Esophagus (tissue), 2 donors: ENCODE results near the gene LARP1. TPM values are rescaled to one million over a fixed set of nuclear protein-coding genes. Genes with fewer than 3 reads are reported as not detected.
A peak's percentile ranks its signal among the peaks of the same experiment; 100 is the strongest.

Source experiments
- H3K27ac ChIP-seq, 2 donors: one replicate each; pipeline ENCODE4 v1.5.1; 2013; ENCODE audit warnings: low read depth in 2 of 2, mild to moderate bottlenecking in 2 of 2, inconsistent platforms in 1 of 2, low read length in 1 of 2, moderate library complexity in 1 of 2
- H3K27me3 ChIP-seq, 2 donors: one replicate each; pipeline ENCODE4 v1.6.1; 2013; ENCODE audit warnings: low read length in 2 of 2, control low read depth in 1 of 2, mild to moderate bottlenecking in 1 of 2; ENCODE audit not compliant: insufficient read depth in 2 of 2, control insufficient read depth in 1 of 2
- H3K36me3 ChIP-seq, 2 donors: one replicate each; pipeline ENCODE4 v1.6.1; 2013; ENCODE audit warnings: low read length in 1 of 2; ENCODE audit not compliant: control insufficient read depth in 2 of 2, insufficient read depth in 2 of 2
- H3K4me1 ChIP-seq, 2 donors: one replicate each; pipeline ENCODE4 v1.6.1; 2013; ENCODE audit warnings: low read length in 1 of 2; ENCODE audit not compliant: control insufficient read depth in 2 of 2, insufficient read depth in 2 of 2
- H3K4me3 ChIP-seq, 2 donors: one replicate each; pipeline ENCODE4 v1.5.1; 2013; ENCODE audit warnings: low read length in 2 of 2, mild to moderate bottlenecking in 2 of 2, low read depth in 1 of 2, moderate library complexity in 1 of 2
- H3K9me3 ChIP-seq, 2 donors: one replicate each; pipeline ENCODE4 v1.6.1; 2013; ENCODE audit warnings: mild to moderate bottlenecking in 2 of 2, low read depth in 1 of 2, low read length in 1 of 2, moderate library complexity in 1 of 2; ENCODE audit not compliant: control insufficient read depth in 2 of 2, insufficient read depth in 1 of 2
- WGBS, 2 donors: extraction: QIAGEN DNeasy Blood & Tissue Kit; methylation state at CpG; one replicate each; pipeline ENCODE4 v1.1.7; 2013; 5-methylcytosine and 5-hydroxymethylcytosine counted together
- polyA plus RNA-seq, 2 donors: library from polyadenylated mRNA; stranded (reverse); fragments of 200-250 nt; gene quantifications; one replicate each; pipeline ENCODE4 v1.2.3, GENCODE V29; 2013
- donor health status: healthy with polysubstance abuse.
- donor health status: Bipolar disorder and iron deficiency.

The LARP1 gene
- polyA plus RNA-seq, 2 donors, result 29.1 to 31.0 TPM

DNA sequence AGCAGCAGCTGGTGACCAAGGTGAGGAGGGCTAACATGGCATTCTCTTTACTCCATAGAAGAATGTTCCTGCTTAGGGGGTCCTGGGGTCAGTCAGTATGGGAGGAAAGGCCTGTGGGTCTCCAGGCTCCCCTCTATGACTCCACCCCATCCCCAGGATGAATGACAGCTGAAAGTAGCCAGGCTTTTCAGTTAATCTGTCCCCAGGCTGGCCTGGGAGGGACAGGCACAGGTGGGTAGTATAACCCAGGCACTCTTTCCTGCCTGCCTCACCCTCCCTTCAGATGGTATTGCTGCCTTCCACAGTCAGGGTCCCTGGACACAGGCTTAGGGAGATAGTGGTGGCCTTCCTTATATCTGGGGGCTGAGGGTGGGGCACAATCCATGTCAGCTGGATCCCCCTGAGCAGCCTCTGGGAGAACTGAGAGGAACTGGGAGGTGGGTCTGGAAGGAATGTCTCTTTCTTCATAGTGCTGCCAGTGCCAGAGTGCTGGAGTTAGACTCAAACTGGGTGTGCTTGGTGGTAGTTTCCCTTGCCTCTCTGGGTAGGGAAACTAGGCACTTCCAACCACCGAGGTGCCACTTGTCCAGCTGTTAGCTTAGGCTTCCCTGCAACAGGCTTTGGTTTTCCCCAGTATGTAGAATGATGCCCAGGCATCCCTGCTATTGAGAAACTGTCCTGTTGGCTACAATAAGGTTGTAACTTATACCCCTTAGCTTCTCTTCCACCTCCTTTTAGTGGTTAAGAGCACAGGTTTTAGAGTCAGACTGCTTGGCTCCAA lies 27.8 kb downstream of the LARP1 start:
- Histone ChIP-seq H3K4me3 (no peak overlapping the region), H3K27ac (peak overlapping the region in 1 of 2 donors; percentile 27), H3K9me3 (no peaks in the 10 kb centered on the region), H3K36me3 (peaks cover 0 to 2% of the 10 kb centered on the region in 2 donors), H3K27me3 (no peaks in the 10 kb centered on the region), H3K4me1 (peaks cover 14 to 17% of the 10 kb centered on the region in 2 donors)
- 68 to 85% methylated on average over 1 of the region's 1 CpG for WGBS, 2 donors

GRCh38 chr5:154783774-154784460 lies 28.7 kb downstream of the LARP1 start:
- Histone ChIP-seq H3K27me3 (no peaks in the 10 kb centered on the region), H3K9me3 (no peaks in the 10 kb centered on the region), H3K27ac (no peak overlapping the region), H3K36me3 (peaks cover 0 to 2% of the 10 kb centered on the region in 2 donors), H3K4me1 (peaks cover 18 to 19% of the 10 kb centered on the region in 2 donors), H3K4me3 (no peak overlapping the region)
- 68 to 73% methylated on average over 11 of the region's 11 CpGs for WGBS, 2 donors

GRCh38 chr5:154784856-154785255 lies 29.7 kb downstream of the LARP1 start:
- Histone ChIP-seq H3K9me3 (no peaks in the 10 kb centered on the region), H3K4me3 (no peak overlapping the region), H3K4me1 (peaks cover 15 to 19% of the 10 kb centered on the region in 2 donors), H3K27me3 (no peaks in the 10 kb centered on the region), H3K36me3 (peaks cover 0 to under 1% of the 10 kb centered on the region in 2 donors), H3K27ac (no peak overlapping the region)
- whole genome bisulfite sequencing, 2 donors, result 83 to 92% methylated on average over 2 of the region's 2 CpGs

DNA sequence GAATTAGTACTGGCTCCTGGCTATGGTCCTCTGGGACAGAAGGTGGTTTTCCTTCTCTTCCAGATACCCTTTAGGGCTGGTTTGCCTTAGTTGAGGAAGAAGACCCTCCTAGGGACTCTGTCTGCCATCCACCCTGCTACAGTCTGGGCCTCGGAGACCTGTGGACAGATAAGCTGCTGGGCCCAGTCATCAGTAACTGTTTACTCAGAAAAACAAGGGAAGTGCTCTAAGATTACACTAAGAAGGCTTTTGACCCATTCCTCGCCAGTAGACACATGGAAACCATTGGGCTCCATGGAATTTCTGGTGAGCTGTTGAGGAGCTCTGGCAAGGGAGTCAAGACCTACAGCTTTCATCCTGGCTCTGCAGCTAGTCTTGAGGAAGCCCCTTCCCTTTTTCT lies 31.2 kb downstream of the LARP1 start:
- no peak overlapping the region for H3K27ac ChIP-seq
- WGBS, 2 donors, result 60 to 81% methylated on average over 2 of the region's 2 CpGs
- no peaks in the 10 kb centered on the region for H3K9me3 ChIP-seq
- no peaks in the 10 kb centered on the region for H3K27me3 ChIP-seq
- peaks cover 0 to 8% of the 10 kb centered on the region in 2 donors for H3K36me3 ChIP-seq
- no peak overlapping the region for H3K4me3 ChIP-seq
- H3K4me1 ChIP-seq, result peaks cover 12 to 19% of the 10 kb centered on the region in 2 donors

GRCh38 chr5:154788212-154788611 lies 33.0 kb downstream of the LARP1 start:
- Histone ChIP-seq H3K4me1 (peaks cover 6 to 10% of the 10 kb centered on the region in 2 donors), H3K27me3 (no peaks in the 10 kb centered on the region), H3K4me3 (no peak overlapping the region), H3K9me3 (no peaks in the 10 kb centered on the region), H3K36me3 (peaks cover 8 to 23% of the 10 kb centered on the region in 2 donors), H3K27ac (no peak overlapping the region)
- WGBS, 2 donors, result 63 to 77% methylated on average over 5 of the region's 5 CpGs

DNA sequence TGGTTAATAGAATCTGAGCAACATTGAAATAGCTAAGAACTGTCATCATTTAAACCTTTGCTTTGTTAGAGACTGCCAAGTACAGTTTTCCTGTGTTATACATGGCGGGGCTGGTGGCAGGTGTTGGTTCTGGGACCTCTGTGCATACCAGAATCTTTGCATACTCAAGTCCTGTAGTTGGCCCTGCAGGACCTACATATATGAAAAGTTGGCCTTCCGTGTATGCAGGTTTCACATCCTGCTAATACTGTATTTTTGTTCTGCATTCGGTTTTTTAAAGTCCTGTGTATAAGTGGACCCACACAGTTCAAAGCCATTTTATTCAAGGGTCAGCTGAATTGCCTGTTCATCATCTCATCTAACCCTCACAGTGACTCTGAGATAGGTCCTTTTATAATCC lies 36.4 kb downstream of the LARP1 start:
- H3K4me3 ChIP-seq, result no peak overlapping the region
- H3K36me3 ChIP-seq, result peaks cover 16 to 38% of the 10 kb centered on the region in 2 donors
- no peaks in the 10 kb centered on the region for H3K9me3 ChIP-seq
- H3K4me1 ChIP-seq, result peaks cover 4 to 6% of the 10 kb centered on the region in 2 donors
- WGBS, 2 donors, result 81 to 91% methylated on average over 3 of the region's 3 CpGs
- H3K27me3 ChIP-seq, result no peaks in the 10 kb centered on the region
- no peak overlapping the region for H3K27ac ChIP-seq

DNA sequence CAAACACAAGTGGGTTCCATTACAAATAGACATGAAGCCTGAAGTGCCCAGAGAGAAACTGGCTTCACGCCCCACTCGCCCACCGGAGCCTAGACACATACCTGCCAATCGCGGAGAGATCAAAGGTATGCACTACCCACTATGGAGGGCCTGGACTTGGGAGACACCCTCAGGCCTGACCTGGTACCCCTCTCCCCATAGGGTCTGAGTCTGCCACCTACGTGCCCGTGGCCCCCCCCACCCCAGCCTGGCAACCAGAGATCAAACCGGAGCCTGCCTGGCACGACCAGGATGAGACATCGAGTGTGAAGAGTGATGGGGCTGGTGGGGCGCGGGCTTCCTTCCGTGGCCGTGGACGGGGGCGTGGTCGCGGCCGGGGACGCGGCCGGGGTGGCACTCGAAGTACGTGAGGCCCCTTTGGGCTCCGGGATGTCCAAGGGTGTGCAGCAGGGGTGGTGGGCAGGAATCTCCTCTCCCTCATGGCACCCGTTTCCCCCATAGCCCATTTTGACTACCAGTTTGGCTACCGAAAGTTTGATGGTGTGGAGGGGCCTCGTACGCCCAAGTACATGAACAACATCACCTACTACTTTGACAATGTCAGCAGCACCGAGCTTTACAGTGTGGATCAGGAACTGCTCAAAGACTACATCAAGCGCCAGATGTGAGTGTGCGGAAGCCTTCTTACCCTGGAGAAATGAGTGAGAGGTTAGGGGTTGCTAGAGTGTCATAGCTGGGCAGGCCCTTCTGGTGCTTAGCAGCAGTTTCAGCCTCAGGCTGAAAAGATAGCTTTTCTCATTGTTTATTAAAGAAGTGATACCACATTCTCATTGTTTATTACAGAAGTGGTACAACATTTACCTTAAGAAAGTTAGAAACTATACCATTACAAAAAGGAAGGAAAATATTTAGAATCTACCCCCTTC lies 38.7 kb downstream of the LARP1 start:
- H3K27ac ChIP-seq, result no peak overlapping the region
- no peak overlapping the region for H3K4me3 ChIP-seq
- no peaks in the 10 kb centered on the region for H3K9me3 ChIP-seq
- H3K27me3 ChIP-seq, result no peaks in the 10 kb centered on the region
- peaks cover 16 to 40% of the 10 kb centered on the region in 2 donors for H3K36me3 ChIP-seq
- no peaks in the 10 kb centered on the region for H3K4me1 ChIP-seq
- WGBS, 2 donors, result 89 to 91% methylated on average over 32 of the region's 32 CpGs

DNA sequence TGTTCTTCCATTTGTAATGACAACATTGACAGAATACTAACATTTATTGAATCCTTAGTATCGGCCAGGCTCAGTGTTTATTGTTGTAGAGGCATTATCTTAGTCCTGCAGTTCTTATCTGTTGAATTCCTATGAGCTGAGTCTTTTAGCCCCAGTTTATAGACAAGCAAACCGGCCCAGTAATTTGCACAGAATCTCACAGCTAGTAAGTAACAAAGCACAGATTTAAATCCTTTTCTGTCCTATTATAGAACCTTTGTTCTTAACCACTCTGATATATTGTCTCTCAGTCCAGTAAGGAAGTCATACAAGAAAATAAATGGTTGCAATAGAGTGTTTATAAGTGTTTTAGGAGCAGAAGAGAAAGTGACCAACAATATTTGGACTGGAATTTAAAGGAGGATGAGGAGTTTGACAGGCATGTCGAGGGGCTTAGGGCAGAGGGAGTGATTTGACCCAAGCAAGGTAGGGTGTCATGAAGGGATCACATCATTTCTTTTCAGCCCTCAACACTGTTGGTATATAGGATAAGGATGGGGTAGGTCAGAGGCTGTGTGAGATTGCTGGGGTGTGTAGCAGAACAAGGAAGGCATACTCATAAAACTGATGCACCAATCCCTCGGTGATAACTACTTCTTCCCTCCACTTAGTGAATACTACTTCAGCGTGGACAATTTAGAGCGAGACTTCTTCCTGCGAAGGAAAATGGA lies 39.5 kb downstream of the LARP1 start:
- WGBS, 2 donors, result 67 to 70% methylated on average over 7 of the region's 7 CpGs
- H3K27ac ChIP-seq, result no peak overlapping the region

DNA sequence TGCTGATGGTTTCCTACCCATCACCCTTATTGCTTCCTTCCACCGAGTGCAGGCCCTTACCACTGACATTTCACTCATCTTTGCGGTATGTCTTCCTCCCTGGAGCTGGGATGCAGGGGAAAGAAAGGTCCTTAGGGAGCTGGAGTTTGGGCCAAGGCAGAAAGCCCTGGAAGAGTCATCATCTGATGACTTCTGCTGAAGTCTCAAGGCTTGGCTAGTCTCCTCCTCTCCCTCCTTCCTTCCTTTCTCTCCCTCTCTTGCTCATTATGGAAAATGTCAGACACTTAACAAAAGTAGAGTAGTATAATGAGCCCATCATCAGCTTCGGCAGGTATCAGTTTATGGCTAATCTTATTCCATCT lies 40.0 kb downstream of the LARP1 start:
- no peaks in the 10 kb centered on the region for H3K9me3 ChIP-seq
- no peaks in the 10 kb centered on the region for H3K27me3 ChIP-seq
- 78 to 82% methylated on average over 3 of the region's 3 CpGs for WGBS, 2 donors
- H3K4me1 ChIP-seq, result no peaks in the 10 kb centered on the region
- no peak overlapping the region for H3K4me3 ChIP-seq
- H3K36me3 ChIP-seq, result peaks cover 23 to 44% of the 10 kb centered on the region in 2 donors
- H3K27ac ChIP-seq, result peak overlapping the region in 1 of 2 donors; percentile 16

More for the DNA sequence above, 39.5 kb downstream of the LARP1 start:
- H3K4me3 ChIP-seq, result no peak overlapping the region
- peaks cover 18 to 43% of the 10 kb centered on the region in 2 donors for H3K36me3 ChIP-seq
- H3K9me3 ChIP-seq, result no peaks in the 10 kb centered on the region
- H3K4me1 ChIP-seq, result no peaks in the 10 kb centered on the region
- no peaks in the 10 kb centered on the region for H3K27me3 ChIP-seq
